Measurements from ENCODE around the gene PLCB4. TPM values are rescaled to one million over a fixed set of nuclear protein-coding genes. Genes with fewer than 3 reads are reported as not detected.
"Not testable (repeated sequence)": the region's sequence is repeated elsewhere in the genome, so short reads cannot be mapped to it uniquely, and the experiment has no call there.

Gene PLCB4
- 5.3 TPM for total RNA-seq
- long read RNA-seq, partial matches to known transcripts = 3 of 15 reads
- long read RNA-seq, other reads (novel, unspliced or antisense) = 12 of 15 reads

DNA sequence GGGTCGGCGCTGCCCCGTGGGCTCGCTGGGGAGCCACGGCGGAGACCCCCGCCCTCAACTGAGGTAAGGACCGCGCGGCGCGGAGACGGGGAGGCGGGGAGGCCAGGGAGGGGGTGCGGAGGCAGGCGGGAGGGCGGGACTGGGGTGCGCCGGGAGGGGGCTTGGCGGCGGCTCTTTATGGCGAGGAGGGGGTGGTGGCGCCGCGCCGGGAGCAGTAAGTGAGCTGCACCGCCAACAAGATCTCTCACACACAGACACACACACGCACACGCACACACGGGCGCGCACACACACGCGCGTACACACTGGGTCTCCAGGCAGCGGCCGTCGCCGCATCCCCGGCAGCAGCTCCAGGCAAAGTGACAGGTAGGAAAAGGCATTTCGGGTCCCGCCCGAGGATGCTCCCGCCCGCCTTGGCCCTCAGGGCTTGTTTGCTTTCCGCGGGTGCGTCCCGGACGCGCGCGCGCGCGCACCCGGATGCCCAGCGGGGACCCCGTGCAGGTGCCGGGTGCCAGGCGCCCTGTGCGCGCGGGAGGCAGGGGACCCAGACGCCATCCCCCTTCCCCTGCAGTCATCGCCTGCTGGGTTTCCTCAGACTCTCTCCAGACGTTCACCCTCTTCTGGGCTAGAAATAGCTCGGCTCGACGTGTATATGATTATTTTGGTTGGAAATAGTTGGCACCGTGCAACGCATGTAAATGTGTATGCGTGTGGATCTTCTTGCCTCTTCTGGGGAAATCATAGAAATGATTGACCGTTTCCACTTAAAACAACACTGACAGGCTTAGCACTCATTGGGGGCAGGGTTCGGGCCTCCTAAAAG is at the start of gene PLCB4:
TSS of gene PLCB4 (plus strand) at position 247 of the 823 bp plus-strand sequence. CDS start 238,728 bp downstream, outside the sequence.
- DNase-seq (ENCODE audit: low spot score) = no peak

DNA sequence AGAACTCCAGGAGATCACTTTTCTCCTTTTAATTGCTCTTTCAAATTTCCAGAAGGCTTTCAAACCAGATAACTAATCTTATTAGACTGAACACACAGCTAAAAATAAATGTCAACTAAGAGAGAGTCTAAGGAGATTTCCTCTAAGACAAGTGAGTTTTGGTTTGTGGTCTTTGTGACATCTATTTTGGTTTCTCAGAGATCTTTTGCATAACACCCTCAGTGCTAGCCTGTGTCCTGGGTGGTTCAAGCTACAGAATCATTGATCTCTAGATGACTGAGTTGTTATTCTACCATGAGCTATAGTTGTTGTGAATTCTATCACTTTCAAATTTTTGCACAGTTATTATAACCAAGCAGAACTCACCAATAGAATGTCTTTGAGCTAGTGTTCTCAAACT is 49.1 kb upstream of the PLCB4 start:
- no peak for DNase-seq (ENCODE audit: low spot score)

DNA sequence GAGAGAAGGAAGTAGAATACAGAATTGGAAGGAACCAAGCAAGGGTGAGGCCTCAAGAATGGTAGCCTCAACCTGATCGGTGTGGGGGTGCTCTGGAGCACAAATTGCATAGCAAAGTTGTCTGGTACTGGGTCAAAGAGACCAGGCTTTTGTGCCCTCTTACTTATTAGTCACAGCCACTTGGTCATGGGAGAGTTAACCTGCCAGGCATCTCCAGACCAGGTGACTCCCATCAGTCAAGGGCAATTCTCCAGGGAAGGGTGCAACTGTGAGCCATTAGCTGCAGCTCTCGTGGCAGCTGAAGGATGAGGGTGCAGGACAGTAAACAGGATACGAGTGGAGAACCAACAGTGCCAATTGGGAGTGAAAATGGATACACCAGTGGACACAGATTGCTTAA is 47.7 kb upstream of the PLCB4 start:
- DNase-seq (ENCODE audit: low spot score) = no peak

DNA sequence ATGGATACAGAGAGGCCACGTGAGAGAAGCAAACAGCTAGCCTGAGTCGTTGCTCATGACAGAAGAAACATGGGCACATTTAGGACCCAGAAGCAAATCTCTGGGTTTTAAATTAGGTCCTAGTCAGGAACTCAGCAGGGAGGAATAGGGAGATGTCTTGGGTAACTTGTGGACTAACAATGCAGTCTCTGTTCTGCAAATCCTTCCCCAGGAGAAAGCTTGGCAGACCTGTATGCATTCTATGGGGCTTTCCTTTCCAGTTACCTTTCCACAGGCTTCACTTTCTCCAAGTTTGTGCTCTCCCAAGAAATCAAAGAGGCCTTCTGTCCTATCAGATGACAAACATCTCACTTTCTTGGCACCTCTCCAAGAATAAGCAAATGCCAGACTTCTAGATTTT is 47.2 kb upstream of the PLCB4 start:
- no peak for DNase-seq (ENCODE audit: low spot score)

DNA sequence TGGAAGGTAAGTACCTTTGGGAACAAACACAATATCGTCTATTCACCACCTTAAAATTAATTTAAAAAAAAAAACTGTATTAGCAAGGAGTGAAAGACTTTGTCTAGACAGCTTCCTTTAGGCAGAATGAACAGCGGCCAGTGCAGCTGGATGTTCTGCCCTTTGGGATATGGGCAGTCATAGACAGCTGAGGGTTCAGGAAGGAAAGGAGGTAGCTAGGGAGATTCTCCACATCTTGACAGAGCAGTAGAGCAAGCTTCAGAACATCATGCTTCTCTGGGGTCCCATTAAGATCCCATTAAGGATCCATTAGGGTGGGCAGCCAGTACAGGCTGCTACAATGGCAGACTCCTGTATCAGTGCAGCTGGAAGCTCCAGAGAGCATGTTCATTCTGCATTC is 46.5 kb upstream of the PLCB4 start:
- DNase-seq (ENCODE audit: low spot score) = no peak

DNA sequence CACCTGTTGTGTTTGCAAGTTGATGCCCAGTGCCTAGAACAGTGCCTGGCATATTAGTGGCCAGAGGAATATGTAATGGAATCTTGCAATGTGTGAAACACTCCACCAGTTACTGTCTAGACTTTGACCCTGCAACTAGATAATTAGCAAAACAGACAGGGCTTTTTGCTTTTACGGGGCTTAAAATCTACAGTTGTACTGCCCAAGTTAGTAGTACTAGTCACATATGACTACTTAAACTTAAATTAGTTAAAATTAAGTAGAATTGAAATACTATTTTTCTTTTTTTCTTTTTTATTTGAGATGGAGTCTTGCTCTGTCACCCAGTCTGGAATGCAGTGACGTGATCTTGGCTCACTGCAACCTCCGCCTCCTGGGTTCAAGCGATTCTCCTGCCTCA is 44.3 kb upstream of the PLCB4 start:
- DNase-seq (ENCODE audit: low spot score) = no peak

DNA sequence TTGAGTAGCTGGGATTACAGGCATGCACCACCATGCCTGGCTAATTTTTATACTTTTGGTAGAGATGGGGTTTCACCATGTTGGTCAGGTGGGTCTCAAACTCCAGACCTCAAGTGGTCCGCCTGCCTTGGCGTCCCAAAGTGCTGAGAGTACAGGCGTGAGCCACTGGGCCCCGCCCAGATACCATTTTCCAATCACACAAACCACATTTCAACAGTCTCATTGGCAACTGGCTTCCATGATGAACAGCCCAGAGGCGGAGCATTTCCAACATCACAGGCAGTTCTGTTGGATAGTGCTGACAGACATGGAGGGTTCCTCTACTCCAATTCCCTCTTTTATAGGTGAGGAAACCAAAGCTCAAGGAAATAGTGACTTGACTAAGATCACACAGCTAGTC is 43.9 kb upstream of the PLCB4 start:
- DNase-seq (ENCODE audit: low spot score) = no peak

DNA sequence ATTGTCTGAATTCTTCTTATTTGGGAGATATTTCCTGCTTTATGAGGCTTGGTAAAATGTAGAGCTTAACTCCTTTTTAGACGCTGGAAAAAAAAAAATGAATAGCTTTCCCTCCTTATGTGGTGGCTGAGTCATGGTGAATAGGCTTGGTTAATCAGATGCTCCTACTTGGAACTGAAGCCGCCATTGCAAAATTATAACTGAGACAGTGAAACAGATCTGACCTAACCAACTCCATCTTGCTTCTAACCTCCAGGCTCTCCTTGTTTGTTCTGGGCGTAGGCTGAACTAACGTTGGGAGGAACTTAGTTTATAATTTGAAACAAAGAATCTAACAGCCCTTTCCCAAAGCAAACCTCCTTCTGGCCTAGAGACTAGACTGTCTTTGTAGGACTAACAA is 43.2 kb upstream of the PLCB4 start:
- no peak for DNase-seq (ENCODE audit: low spot score)

DNA sequence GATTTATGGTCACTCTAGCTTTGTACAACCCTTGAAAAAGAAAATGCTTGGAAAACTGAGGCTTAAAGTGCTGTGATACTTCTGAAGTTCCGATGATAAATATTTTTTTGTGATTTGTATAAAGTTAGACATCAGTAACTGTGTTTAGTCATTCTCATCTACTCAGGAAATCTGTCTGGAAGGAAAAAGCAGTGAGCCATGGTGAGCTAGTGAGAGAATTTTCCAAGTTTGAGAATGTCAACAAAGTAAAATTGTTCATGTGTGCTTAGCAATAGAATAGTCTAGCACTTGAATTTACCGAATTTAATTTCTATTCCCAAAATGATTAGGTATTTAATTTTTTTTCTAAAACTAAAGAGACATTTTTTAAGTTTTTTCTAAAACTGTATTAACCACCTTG is 41.3 kb upstream of the PLCB4 start:
- no peak for DNase-seq (ENCODE audit: low spot score)

DNA sequence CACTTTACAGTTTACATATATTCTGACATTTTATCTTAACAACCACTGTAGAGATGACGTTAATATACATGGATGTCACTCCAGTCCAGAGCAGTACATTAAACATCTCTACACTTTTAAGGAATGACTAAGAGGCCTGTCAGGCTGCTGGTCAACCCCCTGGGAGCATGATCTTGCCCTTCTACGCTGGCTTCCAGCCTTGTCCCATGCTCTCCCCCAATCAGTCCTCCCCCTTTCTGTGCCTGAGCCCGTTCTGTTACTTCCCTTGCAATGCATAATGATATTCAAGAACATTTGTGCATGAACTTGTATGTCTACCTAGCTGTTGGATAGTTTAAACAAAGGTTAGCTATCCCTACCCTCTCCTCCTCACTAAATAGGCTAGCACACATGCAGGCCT is 40.5 kb upstream of the PLCB4 start:
- no peak for DNase-seq (ENCODE audit: low spot score)

DNA sequence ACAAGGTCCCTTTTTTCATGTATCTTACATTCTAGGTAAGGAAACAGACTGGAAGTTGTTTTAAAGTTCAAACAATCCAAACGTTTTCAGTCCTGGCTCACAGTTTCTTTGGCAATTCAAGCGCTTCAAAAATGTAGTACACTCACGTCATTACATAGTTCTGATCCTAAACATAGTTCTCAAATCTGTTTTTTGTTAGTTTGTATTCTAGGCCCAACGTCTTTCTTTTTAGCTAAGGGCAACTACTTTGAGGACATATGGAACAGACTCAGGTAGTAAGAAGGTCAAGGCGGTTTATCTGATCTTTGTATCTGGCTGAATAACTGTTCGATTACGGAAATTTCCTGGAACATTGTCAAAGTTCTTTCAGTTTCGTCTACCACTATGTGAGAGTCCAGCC is 36.9 kb upstream of the PLCB4 start:
- no peak for DNase-seq (ENCODE audit: low spot score)

DNA sequence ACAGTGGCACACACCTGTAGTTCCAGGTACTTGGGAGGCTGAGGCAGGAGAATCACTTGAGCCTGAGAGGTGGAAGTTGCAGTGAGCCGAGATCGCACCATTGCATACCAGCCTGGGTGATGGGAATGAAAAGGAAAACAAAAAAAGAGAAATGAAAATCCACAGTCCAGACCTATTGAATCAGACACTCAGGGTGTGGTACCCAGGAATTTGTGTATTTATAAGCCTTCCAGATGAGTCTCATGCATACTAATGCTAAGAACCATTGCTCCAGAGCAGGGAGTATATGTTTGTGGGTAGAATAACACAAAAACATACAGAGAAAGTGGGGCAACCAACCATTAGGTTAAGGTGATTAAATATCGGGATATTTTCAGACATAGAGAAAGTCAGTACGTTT is 36.1 kb upstream of the PLCB4 start:
- DNase-seq (ENCODE audit: low spot score) = no peak

DNA sequence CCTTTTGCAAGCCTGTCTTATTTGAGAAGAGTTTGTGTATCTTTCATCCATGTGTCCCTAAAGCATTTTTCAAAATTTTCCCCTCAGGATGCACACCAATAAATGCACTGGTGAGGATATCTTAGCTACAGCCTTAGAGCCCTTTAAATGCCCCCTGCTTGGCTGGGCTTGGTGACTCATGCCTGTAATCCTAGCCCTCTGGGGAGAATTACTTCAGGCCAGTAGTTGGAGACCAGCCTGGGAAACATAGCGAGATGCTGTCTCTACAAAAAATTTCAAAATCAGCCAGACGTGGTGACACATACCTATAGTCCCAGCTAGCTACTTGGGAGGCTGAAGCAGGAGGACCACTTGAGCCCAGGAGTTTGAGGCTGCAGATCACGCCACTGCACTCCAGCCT is 33.8 kb upstream of the PLCB4 start:
- DNase-seq (ENCODE audit: low spot score) = no peak

DNA sequence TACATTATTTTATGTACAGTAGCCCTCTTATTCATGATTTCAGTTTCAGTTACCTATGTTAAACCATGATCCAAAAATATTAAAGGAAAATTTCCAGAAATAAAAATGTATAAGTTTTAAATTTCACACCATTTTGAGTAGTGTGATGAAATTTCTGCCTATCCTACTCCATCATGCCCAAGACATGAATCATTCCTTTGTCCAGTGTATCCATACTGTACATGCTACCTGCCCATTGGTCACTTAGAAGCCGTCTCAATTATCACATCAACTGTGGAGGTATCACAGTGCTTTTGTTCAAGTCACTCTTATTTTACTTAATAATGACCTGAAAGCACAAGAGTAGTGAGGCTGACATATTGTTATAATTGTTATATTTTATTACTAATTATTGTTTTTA is 32.3 kb upstream of the PLCB4 start:
- no peak for DNase-seq (ENCODE audit: low spot score)

DNA sequence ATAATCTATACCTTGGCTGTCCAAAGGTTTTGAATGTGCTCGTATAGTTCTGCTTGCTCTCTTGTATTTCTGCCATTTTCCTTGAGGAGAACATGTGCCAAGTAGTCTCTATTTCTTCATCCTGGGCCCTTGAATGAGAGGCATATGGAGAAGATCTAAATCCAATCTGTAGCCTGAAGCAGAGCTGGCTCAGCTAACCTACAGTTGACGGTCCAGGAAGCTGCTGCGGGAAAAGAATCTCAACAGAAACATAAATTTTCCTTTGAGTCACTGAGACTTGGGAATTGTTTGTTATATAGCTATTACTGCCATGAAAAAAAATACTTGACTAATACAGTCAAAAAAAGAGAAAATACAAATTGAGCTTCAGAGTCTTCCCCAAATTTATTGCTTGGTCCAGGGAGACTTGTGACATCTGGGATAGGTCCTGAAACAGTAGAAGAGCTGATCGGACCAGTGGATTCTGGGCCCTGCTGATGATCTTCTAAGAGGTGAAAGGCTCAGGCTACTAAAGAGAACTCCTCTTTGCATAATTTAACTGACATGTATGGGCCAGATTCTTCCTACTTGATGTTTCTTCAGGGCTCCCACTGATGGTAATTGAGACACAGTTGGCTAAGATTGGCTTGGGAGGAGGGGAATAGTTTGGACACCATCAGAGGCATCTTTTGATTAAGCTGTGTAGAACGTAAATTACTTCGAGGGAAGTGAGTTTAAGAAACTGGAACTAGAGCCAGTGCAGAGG is 29.9 kb upstream of the PLCB4 start:
- DNase-seq (ENCODE audit: low spot score) = no peak

DNA sequence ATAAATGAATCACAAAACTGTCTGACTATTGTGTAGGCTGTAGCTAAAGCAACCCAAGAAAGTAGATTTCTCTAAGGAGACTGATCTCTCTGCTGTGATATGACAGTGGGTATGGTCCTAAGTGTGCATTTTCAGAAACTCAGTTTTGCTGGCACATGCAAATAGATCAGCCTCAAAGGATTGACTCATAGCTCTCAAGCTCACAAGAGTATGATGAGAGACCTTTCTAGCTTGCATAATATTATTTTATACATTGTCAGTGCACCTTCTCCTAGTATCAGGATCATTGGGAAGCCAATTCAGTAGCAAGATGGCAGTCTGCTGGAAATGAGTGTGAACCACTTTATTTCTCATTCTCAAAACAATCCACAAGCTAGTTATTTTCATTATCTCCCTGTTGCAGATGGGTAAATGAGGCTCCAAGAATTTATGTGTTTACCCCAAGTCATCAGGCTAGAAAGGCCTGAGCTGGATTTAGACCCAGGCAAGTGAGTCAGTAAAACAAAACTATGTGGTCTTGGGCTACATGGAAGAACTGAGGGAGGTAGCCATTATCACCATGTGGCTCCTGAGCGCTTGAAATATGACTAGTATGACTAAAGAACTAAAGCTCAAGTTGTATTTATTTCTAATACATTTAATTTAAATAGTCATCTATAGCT is 27.9 kb upstream of the PLCB4 start:
- DNase-seq (ENCODE audit: low spot score) = no peak

DNA sequence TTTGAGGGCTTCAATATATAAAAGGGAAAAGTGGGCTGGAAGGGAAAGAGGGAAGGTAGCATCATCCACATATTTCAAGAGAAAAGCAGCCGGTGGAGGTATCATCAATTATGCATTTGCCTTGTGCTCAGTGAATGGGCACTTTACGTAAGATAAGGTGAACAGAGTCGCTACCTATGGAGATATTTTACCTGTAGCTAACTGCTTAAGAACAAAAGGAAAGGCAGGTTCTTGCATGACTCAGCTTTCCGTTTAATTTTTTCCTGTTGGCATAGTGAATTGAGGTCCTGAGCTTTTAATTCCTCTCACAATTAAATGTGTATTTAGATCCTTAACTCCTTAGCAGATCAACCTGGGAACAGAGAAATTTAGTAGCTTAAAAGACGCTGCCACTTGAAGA is 25.5 kb upstream of the PLCB4 start:
- no peak for DNase-seq (ENCODE audit: low spot score)

DNA sequence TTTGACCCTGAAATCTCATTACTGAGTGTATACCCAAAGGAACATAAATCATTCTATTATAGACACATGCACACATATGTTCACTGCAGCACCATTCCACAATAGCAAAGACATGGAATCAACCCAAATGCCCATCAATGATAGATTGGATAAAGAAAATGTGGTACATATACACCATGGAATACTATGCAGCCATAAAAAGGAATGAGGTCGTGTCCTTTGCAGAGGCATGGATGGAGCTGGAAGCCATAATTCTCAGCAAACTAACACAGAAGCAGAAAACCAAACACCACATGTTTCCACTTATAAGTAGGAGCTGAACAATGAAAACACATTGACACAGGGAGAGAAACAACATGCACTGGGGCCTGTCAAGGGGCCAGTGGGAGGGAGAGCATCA is 21.0 kb upstream of the PLCB4 start:
- not testable (repeated sequence) for DNase-seq (ENCODE audit: low spot score)

DNA sequence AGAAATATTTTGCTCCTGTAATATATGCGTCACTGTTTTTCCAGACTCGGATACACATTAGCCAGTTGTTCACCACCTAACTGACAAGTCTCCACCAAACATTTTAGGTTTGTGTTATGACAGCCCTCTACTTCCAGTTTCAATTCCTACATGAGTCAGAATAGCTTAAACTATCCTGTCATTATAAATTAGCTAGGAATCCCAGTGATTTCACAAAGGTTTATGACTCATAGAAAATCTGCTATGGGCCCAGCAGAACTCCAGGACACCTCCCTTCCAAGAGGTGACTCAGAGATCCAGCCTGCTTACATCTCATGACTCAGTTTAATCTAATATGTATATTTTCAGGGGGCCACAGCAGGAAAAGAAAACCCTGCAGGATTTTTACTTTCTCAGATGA is 17.4 kb upstream of the PLCB4 start:
- no peak for DNase-seq (ENCODE audit: low spot score)

DNA sequence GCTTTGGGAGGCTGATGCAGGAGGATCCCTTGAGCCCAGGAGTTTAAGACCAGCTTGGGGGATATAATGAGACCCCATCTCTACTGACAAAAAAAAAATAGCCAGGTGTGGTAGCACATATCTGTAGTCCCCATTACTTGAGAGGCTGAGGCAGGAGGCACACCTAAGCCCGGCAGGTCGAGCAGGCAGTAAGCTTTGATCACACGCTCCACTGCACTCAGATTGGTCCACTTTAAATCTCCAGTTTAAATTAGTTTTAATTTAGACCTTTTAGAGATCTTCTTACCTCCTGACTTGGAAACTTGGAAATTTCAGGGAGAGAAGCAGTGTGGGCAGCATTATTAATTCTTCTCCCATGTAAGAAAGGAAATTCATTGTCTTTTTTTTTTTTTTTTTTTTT is 16.8 kb upstream of the PLCB4 start:
- no peak for DNase-seq (ENCODE audit: low spot score)

DNA sequence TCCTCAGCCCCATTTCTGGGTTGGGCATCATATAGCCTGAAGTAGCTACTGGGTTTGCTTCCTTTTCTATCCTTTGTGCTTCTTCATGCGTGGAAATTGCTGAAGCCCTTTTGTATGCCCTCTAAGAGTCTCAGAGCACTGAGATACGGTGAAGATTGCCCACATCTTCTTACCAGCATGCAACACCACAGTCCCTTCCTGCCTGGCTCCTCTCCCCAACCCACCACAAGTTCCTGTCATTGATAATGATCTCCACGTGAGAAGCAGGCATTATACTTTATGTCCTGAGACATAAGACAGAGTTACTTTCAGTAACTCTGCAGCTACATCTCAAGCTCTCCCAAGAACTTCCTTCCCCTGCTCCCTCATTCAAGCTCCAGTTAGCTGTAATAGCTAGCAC is 15.8 kb upstream of the PLCB4 start:
- no peak for DNase-seq (ENCODE audit: low spot score)

DNA sequence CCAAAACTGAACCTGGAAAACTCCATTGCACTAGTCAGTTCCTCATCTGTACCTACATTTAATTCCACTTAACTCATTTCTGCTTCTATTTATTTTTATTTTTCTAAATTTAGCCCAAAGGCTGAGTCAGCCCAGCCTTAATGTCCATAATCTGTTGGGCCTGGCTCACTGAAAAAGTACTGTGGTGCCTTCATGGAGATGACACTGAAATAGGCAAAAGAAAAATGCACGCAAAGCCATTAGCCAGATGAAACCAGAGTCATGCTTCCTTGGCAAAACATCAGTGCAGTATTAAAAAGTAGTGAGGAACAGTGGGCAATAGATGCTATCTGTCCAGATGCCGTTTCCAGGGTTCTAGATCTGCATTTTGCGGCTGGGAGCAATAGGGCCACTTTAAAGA is 14.7 kb upstream of the PLCB4 start:
- no peak for DNase-seq (ENCODE audit: low spot score)
